Lower leg skin (tissue), 3 donors: ENCODE measurements around the gene ABHD4.

Experiments used
- POLR2A ChIP-seq, 2 donors: fragments of 450-650 bp; IDR thresholded peaks; one replicate each; pipeline ENCODE4 v1.6.1; 2016 to 2017; ENCODE audit warnings: antibody characterized with exemption in 2 of 2, mild to moderate bottlenecking in 1 of 2, moderate library complexity in 1 of 2
- TF ChIP-seq, protein P1 (sequence below), 3 donors: fragments of 450-650 bp; IDR thresholded peaks; one replicate each; pipeline ENCODE4 v1.5.1; 2016; ENCODE audit warnings: antibody characterized with exemption in 3 of 3, mild to moderate bottlenecking in 3 of 3, moderate library complexity in 2 of 3

DNA sequence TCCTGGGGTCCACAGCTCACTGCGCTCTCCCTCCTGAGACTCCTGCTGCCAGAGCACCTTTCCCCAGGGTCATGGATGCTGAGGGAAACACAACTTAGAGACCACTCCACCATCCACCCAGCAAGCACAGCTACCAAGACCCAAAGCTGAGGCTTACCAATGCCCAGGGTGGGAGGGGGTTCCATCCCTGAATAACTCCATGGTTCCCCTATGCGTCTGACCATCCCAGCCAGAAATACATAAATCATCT lies 45.3 kb upstream of the ABHD4 start:
- no peak for TF ChIP-seq POLR2A (IDR thresholded peaks at IDR 0.05)
- TF ChIP-seq, protein P1, sequence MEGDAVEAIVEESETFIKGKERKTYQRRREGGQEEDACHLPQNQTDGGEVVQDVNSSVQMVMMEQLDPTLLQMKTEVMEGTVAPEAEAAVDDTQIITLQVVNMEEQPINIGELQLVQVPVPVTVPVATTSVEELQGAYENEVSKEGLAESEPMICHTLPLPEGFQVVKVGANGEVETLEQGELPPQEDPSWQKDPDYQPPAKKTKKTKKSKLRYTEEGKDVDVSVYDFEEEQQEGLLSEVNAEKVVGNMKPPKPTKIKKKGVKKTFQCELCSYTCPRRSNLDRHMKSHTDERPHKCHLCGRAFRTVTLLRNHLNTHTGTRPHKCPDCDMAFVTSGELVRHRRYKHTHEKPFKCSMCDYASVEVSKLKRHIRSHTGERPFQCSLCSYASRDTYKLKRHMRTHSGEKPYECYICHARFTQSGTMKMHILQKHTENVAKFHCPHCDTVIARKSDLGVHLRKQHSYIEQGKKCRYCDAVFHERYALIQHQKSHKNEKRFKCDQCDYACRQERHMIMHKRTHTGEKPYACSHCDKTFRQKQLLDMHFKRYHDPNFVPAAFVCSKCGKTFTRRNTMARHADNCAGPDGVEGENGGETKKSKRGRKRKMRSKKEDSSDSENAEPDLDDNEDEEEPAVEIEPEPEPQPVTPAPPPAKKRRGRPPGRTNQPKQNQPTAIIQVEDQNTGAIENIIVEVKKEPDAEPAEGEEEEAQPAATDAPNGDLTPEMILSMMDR (IDR thresholded peaks at IDR 0.05), result no peak
